GM18870 (cell line): ENCODE results near the gene KRT38.
"Not testable (repeated sequence)": the region's sequence is repeated elsewhere in the genome, so short reads cannot be mapped to it uniquely, and the experiment has no call there.

Source experiments
- ATAC-seq: cut with Tn5 transposase; IDR thresholded peaks from one replicate; pipeline ENCODE4 v1.9.1; 2021; ENCODE audit warnings: moderate library complexity; ENCODE audit not compliant: unreplicated experiment

The KRT38 gene

DNA sequence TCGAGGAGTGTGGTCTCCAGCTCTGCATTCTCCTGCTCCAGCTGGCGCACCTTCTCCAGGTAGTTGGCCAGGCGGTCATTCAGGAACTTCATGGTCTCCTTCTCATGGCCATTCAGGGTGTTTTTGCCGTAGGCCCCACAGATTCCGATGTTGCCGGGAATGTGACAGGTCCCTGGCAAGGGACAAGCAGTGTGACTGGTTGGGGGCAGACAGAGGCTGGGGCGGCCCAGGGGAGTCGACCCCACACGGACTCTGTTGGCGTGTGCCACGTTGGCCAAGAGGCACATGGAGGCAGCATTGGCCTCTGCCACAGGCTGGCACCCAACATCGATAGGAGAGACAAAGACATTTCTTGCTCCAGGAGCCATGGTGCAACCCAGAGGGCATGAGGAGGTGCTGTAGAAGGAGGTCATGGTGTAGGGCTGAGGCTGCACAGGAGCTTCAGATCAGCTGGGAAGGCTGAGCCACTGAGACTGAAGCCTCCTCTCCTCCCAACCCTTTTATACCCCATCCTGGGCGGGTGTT, 16.6 kb downstream of the KRT38 start, which contains the start of gene KRT37:
KRT37 (minus strand) TSS at position 475 of the 525 bp plus-strand sequence; CDS start at position 413, 62 bp downstream.
- no peak for ATAC-seq

DNA sequence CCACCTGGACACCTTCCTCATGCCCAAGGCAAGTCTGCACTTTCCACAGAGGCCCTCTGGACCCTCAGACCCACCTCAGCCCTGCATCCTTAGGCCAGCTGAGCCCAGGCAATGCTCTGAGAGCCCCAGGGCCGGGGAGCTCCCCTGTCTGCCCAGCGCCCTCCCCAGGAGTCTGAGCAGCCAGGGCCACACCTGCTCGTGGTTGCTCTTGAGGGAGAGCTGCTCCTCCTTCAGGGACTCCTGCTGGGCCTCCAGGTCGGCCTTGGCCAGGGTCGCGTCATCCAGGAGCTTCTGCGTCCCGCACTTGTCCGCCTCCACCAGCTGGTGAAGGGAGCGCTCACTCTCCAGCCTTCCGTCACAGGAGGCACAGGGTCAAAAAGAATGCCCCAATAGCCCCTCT, 18.2 kb downstream of the KRT38 start:
- ATAC-seq, result not testable (repeated sequence)

DNA sequence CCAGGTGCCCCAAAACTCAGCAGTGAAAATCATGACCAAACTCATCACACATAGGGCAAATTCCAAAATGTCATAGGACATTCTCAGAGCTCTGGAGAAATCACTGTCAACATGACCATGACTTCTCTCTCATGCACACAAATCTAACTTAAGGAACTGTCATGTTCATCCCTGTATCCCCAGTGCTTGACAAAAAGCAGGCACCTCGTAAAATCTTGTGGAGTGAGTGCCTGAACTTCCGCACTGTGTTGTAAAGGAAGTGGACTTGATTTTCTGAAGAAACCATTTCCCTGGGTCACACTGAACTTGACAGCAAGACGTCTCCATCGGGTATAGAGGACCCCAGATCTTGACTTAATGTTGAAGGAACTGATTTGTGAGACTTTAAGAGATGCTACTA, 19.2 kb downstream of the KRT38 start:
- no peak for ATAC-seq

DNA sequence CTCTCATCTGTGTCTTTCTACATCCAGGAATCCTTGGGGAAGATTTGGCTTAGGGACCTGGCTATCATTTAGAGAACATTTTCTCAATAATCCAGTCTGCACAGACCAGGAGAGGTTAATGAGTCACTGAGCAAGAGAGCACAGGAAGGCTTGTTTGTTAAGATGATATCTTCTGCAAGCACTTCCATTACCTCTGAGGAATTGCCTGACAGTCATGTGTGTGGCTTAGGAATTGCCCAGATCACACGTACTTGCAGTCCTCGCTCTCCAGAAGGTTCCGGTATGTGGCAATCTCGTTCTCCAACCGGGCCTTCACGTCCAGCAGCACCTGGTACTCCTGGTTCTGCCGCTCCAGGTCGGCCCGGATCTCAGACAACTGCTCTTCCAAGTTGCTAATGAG, 19.7 kb downstream of the KRT38 start:
- no peak for ATAC-seq

DNA sequence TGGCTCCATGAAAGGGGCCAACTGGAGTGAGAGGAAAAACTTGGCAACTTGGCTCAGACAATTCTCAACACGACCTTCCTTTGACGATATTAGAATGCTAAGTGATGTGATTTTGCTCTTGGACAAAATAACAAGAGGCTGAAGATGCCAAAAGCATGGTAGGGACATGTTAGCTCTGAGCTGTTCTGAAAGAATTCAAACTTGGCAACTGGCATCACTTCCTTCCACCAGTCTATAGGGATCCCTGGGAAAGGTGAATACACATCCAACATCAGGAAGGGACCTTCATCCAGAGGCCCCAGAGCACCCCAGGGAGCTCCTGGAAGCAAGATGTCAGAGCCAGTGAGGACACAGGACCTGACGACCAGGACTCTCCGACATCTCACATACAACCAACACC, 20.6 kb downstream of the KRT38 start:
- no peak for ATAC-seq

DNA sequence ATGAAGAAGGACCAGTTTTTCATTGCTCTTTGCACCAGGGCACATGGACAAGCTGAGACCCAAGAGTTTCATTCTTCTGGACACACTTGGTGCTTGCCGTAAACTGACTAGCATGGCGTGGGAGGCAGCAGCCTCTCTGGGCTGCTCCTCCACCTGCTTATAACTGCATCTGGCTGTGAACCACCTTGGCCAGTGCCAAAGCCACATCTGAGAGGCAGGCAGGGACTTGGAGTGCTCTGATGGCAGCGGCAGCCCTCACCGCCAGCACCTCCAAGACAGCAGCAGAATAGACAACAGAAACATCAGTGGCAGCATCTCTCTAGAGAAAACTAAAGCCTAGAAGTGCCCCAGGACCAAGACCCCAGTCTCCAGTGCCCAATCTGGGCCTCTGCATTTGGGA, 21.1 kb downstream of the KRT38 start:
- ATAC-seq, result no peak

DNA sequence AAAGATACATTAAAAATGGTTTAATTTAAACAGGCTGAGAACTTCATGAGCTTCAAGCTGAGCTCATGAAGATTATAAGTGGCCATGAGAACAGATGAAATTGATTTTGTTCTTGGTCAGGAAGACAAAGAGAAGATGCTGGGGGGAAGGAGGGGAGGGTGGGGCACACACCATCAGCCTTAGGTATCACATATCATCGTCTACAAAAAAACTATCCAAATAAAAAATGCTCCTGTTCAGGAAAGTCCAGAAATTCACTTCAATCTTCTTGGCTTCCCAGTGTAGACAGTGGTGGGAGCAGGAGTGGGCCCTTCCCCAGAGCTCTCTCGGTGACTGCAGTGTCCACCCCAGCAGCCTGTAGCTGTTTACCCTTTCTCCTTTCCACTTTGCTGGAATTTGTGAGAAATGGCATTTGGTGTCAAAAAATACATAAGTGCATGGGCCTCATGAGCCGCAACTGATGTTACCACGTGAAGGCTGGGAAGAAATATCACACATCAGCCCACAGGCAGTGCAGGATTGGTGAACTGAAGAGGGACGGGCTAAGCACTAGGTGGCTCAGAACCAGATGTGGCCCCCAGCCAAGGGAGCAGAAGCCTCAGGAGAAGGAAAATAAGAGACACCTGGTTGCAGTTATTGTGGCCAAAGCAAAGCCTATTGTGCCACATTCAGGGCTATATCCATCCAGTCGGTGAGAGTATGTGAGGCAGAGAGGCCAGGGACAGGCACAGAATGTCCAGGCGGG, 22.5 kb downstream of the KRT38 start:
- no peak for ATAC-seq

DNA sequence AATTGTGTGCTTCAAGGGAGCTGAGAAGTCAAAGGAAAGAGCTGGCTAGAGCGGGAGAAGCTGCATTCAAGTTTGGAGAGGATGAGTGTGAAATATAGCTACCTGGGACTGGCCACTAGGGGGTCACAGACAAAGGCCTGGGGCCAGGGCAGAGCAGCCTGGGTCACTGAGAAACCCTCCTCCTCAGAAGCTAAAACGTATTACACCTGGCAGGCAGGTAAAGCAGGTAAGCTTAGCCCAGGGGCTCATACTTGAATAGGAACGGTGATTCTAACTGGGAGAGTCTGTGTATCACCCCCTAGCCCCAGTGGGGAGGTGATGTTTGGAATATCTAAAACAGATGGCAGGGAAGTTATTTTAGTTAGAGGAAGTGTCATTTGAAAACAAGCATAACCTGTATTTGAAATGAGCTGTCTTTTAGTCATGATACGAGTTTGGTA, 23.2 kb downstream of the KRT38 start:
- no peak for ATAC-seq

DNA sequence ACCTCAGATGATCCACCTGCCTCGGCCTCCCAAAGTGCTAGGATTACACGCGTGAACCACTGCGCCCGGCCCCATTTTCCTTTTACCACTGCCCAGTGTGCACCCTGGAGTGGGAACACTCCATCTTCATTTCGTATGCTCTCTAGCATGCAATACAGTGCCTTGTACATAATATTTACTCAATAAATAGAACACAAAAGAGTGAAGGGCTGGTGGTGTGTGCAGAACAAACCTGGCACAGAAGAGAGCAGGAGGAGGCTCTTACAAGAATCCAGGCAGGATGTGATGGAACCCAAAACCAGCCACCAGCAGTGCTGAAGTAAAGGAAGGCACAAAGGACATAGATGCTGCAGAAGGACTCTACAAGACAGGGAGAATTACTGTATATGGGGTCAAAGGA, 23.7 kb downstream of the KRT38 start:
- no peak for ATAC-seq

DNA sequence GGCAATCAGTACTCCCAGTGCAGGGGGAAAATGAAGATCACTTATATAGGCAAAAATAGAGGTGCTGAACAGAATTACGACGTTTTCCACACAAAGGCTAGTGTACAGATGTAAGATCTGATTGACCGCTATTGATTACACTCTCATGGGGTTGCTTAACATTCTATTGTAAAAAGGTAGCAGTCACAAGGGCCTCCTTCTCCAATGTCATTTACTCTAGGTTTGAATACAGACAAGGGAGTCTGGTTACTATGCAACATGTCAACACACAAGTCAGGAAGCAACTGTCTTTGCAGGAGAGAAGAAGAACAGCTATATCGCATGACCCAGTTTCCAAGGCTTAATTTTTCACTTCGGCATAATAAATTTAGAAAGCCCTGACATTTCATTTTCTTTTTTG, 24.3 kb downstream of the KRT38 start:
- ATAC-seq, result no peak

DNA sequence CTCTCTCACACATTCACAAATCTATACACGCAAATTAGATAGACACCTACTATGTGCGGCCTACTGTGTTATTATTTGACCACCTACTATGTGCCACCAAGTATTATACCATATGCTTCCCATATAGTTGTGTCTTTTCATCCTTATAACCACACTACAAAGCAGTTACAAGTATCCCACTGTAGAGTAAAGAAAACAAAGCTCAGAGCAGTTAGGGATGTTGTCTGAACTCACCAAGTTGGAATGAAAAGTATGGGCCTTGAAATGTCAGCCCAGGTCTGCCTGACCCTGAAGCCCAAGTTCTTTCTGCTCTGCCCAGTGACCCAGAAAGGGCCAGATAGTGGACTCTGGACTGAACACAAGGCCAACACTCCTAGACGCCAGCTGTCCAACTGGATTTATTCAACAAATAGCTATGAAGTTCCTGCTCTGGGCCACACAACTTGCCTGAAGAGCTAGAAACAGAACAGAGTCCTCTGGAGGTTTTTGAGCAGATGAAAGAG, 24.9 kb downstream of the KRT38 start:
- no peak for ATAC-seq

DNA sequence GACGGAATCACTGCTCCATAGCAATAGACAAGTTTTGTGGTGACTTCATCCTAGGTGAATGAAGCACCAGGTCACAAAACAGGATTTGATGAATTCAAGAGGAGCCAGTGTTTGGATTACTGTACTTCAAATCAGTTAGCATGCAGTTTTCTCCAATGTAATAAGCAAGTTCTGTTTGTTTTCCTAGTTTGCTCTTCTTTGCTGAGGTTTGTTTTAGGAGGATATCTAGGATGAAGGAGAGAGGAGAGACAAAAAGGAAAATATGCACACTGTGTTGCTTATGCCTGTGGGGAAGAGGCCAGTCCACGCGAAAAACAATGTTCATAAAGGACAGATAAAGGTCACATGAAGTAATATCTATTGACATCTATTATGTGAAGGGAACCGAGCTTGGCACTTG, 25.4 kb downstream of the KRT38 start:
- no peak for ATAC-seq

DNA sequence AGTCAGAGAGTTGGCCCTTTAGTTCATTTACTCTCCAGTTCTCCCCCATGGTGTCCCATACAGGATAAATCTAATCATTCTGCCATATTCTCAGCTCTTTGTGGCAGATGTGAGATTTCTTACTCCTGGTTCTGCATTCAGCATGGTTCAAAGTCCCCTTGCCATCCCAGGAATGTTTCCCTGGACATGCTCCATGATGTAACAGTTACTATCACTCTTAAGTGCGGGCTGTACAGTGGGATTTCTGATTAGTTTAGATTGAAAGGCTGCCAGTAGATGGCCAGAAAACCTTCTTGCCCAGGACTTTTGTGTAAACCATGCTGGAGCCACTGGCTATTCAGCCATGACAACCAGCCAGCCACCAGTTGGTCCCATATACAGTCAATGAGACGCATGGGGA, 26.8 kb downstream of the KRT38 start:
- no peak for ATAC-seq

DNA sequence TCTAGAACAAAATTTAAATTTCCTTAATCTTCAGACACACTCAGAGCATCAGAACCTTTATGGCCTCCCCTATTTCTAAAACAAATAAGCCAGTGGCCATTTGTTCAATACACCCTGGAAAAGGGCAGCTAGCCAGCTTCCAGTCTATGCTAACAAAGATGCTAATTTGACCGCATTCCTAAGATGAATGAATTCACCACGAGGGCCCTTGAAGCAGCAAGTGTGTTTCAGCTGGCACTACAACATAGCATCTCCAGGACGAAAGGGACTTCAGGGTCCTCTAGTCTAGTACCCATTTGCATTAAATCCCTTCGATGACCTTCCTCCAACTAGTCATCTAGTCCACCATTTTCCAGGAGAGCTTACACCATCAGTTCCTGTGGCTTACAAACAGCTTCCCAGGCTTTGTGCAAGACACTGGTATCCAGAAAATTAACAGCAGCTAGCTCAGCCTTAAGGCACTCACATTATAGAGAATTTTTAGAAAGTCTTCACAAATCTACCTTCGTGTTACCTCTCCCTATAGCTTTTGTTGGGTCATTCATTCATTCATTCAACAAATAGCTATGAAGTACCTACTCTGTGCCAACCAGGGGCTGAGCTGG, 27.3 kb downstream of the KRT38 start:
- no peak for ATAC-seq

DNA sequence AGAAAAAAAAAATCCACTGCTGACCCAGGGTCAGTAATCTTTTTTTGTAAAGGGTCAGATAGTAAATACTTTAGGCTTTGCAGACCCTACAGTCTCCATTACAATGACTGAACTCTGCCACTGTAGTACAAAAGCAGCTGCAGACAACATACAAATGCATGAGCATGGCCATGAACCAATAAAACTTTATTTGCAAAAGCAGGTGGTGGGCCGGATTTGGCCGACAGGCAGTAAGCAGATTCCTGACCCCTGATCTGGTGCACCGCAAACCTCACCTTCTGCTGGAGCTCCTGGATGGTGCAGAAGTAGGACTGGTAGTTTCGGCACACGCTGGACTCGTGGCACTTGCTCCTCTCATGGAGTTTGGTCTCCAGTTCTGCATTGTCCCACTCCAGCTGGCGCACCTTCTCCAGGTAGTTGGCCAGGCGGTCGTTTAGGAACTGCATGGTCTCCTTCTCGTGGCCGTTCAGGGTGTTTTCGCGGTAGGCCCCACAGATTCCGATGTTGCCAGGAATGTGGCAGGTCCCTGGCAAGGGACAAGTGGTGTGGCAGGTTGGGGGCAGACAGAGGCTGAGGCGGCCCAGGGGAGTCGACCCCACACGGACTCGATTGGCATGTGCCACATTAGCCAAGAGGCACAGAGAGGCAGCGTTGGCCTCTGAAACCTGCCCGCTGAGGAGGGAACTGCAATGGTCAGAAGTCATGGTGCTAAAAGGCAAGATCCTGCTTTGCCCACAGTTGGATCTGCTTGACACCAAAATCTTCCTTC, 29.5 kb downstream of the KRT38 start:
- ATAC-seq, result no peak

DNA sequence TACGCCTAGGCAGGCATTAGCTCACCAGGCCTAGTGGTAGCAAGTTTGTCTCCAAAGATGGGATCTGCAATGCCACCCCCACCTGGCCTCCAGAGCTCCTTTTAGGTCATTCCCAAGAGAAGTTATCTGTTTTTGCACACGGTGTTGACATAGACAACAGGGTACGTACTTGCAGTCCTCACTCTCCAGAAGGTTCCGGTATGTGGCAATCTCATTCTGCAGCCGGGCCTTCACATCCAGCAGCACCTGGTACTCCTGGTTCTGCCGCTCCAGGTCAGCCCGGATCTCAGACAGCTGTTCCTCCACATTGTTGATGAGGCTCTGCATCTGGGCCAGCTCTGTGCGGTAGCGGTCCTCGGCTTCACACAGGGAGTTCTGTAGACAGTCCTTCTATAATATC, 33.6 kb downstream of the KRT38 start:
- no peak for ATAC-seq

DNA sequence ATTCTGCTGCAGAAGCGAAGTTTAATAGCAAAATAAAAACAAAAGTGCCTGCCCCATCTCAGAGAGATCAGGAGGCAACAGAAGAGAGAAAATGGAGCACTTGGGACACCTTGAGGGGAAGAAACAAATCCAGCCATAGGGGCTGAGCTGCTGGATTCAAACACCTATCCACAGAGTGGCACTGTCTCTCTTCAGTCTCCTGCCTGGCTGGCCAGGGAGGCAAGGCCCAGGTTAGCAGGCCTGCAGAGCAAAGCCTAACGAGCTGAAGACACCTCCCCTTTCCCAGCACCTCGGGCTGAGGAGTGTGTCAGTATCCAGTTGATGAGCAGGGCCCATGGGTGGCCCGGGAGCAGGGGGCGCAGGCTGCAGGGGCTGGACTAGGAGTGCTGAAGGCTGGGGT, 34.6 kb downstream of the KRT38 start:
- ATAC-seq, result no peak

DNA sequence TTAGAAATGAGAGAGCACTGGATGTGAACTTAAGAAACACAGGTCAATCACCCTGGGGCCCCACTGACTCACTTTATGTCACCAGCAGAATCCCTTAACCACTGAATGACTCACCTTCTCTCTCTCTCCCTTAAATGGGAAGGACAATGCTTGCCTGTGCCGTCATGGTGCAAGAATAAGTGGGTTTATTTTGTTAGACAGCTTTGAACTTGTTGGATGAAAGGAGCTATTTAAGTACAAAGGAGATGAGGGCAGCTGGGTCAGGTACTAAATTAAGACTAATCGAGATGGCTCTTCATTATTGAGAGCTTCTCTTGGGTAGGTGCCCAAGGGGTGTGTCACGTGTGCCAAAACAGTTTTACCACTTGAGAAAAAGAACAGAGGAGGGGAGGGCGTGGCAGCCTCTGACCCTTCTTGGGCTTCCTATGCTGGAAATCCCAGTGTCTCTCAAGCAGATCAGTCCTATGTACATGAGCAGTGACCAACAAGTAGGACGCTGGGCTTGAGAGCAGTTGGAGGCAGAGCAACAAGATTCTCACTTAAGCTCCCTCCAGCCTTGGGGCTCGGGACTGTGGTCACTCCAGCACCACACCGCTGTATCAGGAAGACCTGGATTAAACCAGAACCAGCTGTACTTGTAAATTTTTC, 36.6 kb downstream of the KRT38 start:
- ATAC-seq, result no peak

DNA sequence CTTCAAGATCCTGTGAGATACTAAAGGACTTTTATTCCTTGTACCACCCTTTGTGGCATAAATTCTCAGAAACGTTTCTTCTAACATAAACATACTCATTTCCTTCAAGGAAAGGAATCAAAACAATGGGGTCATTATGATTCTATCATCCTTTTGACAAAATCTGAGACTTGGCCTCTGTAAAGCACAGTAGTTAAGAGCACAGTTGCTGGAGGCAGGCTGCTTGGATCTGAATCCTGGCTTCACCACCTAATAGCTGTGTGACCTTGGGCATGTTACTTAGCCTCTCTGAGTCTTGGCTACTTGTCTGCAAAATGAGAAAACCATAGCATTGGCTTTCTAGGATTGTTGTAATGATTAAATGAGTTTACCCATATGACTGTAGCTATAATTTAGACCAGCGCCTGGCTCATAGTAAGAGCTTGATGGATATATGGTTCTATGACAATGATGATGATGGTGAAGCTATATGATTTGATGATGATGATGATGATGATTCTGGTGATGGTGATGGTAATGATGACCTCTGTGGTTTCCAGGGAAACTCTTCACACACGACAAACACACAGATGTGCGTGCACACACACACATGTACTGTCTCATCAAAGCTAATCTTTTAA, 37.3 kb downstream of the KRT38 start:
- ATAC-seq, result no peak

DNA sequence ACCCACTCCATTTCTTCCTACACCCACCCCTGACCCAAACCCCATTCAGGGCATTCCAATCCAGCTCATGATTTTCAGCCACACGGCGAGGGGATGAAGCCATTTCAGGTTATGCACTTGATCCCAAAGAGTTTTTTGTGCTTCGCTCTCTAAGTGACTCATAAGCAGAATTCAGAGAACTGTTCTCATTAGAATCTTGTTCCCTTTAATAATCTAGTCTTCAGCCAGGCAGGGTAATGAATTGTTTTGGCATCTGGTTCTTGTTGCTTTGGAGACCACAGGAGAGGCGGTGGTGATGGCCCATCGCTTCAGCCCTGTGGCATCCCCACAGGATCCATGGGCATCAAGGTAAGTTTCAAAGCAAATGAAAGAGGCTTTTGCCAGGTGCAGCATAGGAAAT, 38.6 kb downstream of the KRT38 start:
- no peak for ATAC-seq
